Trophoblast cell (in vitro differentiated cells and primary cell): Measurements from ENCODE around the gene ZNF107.

Experiments used
- DNase-seq, 2 donors: peaks; one replicate each; pipeline ENCODE4 v3.0.0-alpha.2; 2016
- H2AFZ ChIP-seq: 2 replicates; pipeline ENCODE4 v1.6.1; 2013; ENCODE audit warnings: low read length, moderate library complexity, mild to moderate bottlenecking; ENCODE audit not compliant: insufficient read depth, poor library complexity
- H2AK5ac ChIP-seq: 2 replicates; pipeline ENCODE4 v1.6.1; 2013; ENCODE audit warnings: mild to moderate bottlenecking, low read length
- H2BK120ac ChIP-seq: 2 replicates; pipeline ENCODE4 v1.6.1; 2013; ENCODE audit warnings: low read length, mild to moderate bottlenecking, moderate library complexity; ENCODE audit not compliant: insufficient read depth, poor library complexity
- H2BK12ac ChIP-seq: 2 replicates; pipeline ENCODE4 v1.6.1; 2013; ENCODE audit warnings: mild to moderate bottlenecking, low read length, moderate library complexity
- H2BK5ac ChIP-seq: 2 replicates; pipeline ENCODE4 v1.6.1; 2013; ENCODE audit warnings: low read length, low read depth, moderate library complexity, mild to moderate bottlenecking; ENCODE audit not compliant: poor library complexity
- H3K14ac ChIP-seq: 2 replicates; pipeline ENCODE4 v1.6.1; 2013; ENCODE audit warnings: mild to moderate bottlenecking, low read length
- H3K18ac ChIP-seq: 2 replicates; pipeline ENCODE4 v1.6.1; 2013; ENCODE audit warnings: mild to moderate bottlenecking, low read length
- H3K23ac ChIP-seq: 2 replicates; pipeline ENCODE4 v1.6.1; 2013; ENCODE audit warnings: low read length
- H3K27ac ChIP-seq: 2 replicates; pipeline ENCODE4 v1.5.1; 2013; ENCODE audit warnings: low read depth, mild to moderate bottlenecking, inconsistent platforms, low read length, moderate library complexity
- H3K27me3 ChIP-seq: 2 replicates; pipeline ENCODE4 v1.6.1; 2013; ENCODE audit warnings: inconsistent platforms, mild to moderate bottlenecking, low read length, moderate library complexity; ENCODE audit not compliant: insufficient read depth
- H3K36me3 ChIP-seq, 2 experiments: 1 replicate in 1 of 2; 2 replicates in 1 of 2; pipeline ENCODE4 v1.6.1; 2013; ENCODE audit warnings: low read length in 2 of 2, mild to moderate bottlenecking in 2 of 2, moderate library complexity in 1 of 2; ENCODE audit not compliant: insufficient read depth in 2 of 2, control insufficient read depth in 1 of 2
- H3K4ac ChIP-seq: 2 replicates; pipeline ENCODE4 v1.6.1; 2013; ENCODE audit warnings: low read depth, mild to moderate bottlenecking, low read length, moderate library complexity
- H3K4me1 ChIP-seq, 2 experiments: 1 replicate in 1 of 2; 2 replicates in 1 of 2; pipeline ENCODE4 v1.6.1; 2013; ENCODE audit warnings: low read length in 2 of 2, mild to moderate bottlenecking in 2 of 2, moderate library complexity in 1 of 2; ENCODE audit not compliant: insufficient read depth in 2 of 2, control insufficient read depth in 1 of 2
- H3K4me2 ChIP-seq: 2 replicates; pipeline ENCODE4 v1.6.1; 2013; ENCODE audit warnings: inconsistent platforms, mild to moderate bottlenecking, low read length, moderate library complexity
- H3K4me3 ChIP-seq: 2 replicates; pipeline ENCODE4 v1.5.1; 2013; ENCODE audit warnings: mild to moderate bottlenecking, low read depth, low read length, inconsistent platforms
- H3K79me1 ChIP-seq: one replicate; pipeline ENCODE4 v1.6.1; 2013; ENCODE audit warnings: low read length
- H3K79me2 ChIP-seq: 2 replicates; pipeline ENCODE4 v1.6.1; 2013; ENCODE audit warnings: low read length, mild to moderate bottlenecking; ENCODE audit not compliant: control insufficient read depth, insufficient read depth, poor library complexity
- H3K9ac ChIP-seq: 2 replicates; pipeline ENCODE4 v1.6.1; 2013; ENCODE audit warnings: mild to moderate bottlenecking, low read length
- H3K9me3 ChIP-seq: 2 replicates; pipeline ENCODE4 v1.6.1; 2013; ENCODE audit warnings: low read depth, mild to moderate bottlenecking, control low read depth, inconsistent platforms, low read length; ENCODE audit not compliant: insufficient read depth
- H4K12ac ChIP-seq: 2 replicates; pipeline ENCODE4 v1.6.1; 2013; ENCODE audit warnings: low read depth, mild to moderate bottlenecking, low read length, moderate library complexity
- H4K8ac ChIP-seq: 2 replicates; pipeline ENCODE4 v1.6.1; 2013; ENCODE audit warnings: low read depth, mild to moderate bottlenecking, low read length, moderate library complexity
- H4K91ac ChIP-seq: one replicate; pipeline ENCODE4 v1.6.1; 2013; ENCODE audit warnings: low read depth, mild to moderate bottlenecking, low read length, moderate library complexity
- WGBS: extraction: QIAGEN DNeasy Blood & Tissue Kit; methylation state at CpG from one replicate; pipeline ENCODE4 v1.1.7; 2013; ENCODE audit warnings: missing lambda C conversion rate; ENCODE audit not compliant: insufficient read length, insufficient coverage; ENCODE audit errors: extremely low coverage; 5-methylcytosine and 5-hydroxymethylcytosine counted together

Gene ZNF107

GRCh38 chr7:64625114-64626082, 40.5 kb upstream of the ZNF107 start:
- H3K27me3 ChIP-seq: no peaks in the 10 kb centered on the region
- H2BK120ac ChIP-seq: no peak overlapping the region
- no peak overlapping the region for H3K18ac ChIP-seq
- H3K4me3 ChIP-seq: no peak overlapping the region
- H4K91ac ChIP-seq: no peak overlapping the region
- no peak overlapping the region for H3K27ac ChIP-seq
- no peak overlapping the region for H3K23ac ChIP-seq
- H3K79me2 ChIP-seq: no peaks in the 10 kb centered on the region
- peak in 1 of 2 donors; percentile 47 for DNase-seq
- no peak overlapping the region for H4K8ac ChIP-seq
- no peak overlapping the region for H3K9ac ChIP-seq
- H4K12ac ChIP-seq: no peak overlapping the region
- no CpG with 5 or more reads among the region's 12 CpGs for WGBS
- no peak overlapping the region for H3K14ac ChIP-seq
- H3K79me1 ChIP-seq: no peaks in the 10 kb centered on the region
- H2AFZ ChIP-seq: no peak overlapping the region
- H3K4me1 ChIP-seq: no peaks in the 10 kb centered on the region
- no peak overlapping the region for H2BK12ac ChIP-seq
- no peaks in the 10 kb centered on the region for H3K36me3 ChIP-seq
- H2AK5ac ChIP-seq: no peak overlapping the region
- H2BK5ac ChIP-seq: no peak overlapping the region
- no peak overlapping the region for H3K4ac ChIP-seq
- H3K9me3 ChIP-seq: peaks cover 10% of the 10 kb centered on the region
- H3K4me2 ChIP-seq: no peak overlapping the region

GRCh38 chr7:64626083-64626469, 39.9 kb upstream of the ZNF107 start:
- Histone ChIP-seq H2AFZ (no peak overlapping the region), H3K27ac (no peak overlapping the region), H4K8ac (no peak overlapping the region), H4K12ac (no peak overlapping the region), H3K18ac (no peak overlapping the region), H2AK5ac (no peak overlapping the region), H3K23ac (no peak overlapping the region), H3K36me3 (no peaks in the 10 kb centered on the region), H3K4me1 (no peaks in the 10 kb centered on the region), H2BK12ac (no peak overlapping the region), H3K4me3 (no peak overlapping the region), H3K9me3 (peaks cover 12% of the 10 kb centered on the region), H3K4me2 (no peak overlapping the region), H4K91ac (no peak overlapping the region), H3K79me1 (no peaks in the 10 kb centered on the region), H3K79me2 (no peaks in the 10 kb centered on the region), H3K9ac (no peak overlapping the region), H3K4ac (no peak overlapping the region), H3K14ac (no peak overlapping the region), H2BK5ac (no peak overlapping the region), H3K27me3 (no peaks in the 10 kb centered on the region), H2BK120ac (no peak overlapping the region)
- DNase-seq: no peak
- no CpG with 5 or more reads among the region's 5 CpGs for WGBS

GRCh38 chr7:64626557-64626956, 39.4 kb upstream of the ZNF107 start:
- Histone ChIP-seq H3K18ac (no peak overlapping the region), H2BK5ac (no peak overlapping the region), H3K79me1 (no peaks in the 10 kb centered on the region), H3K23ac (no peak overlapping the region), H3K27ac (no peak overlapping the region), H3K9me3 (peaks cover 14% of the 10 kb centered on the region), H2BK120ac (no peak overlapping the region), H3K4ac (no peak overlapping the region), H3K27me3 (no peaks in the 10 kb centered on the region), H2AK5ac (no peak overlapping the region), H4K12ac (no peak overlapping the region), H3K4me2 (no peak overlapping the region), H3K9ac (no peak overlapping the region), H3K79me2 (no peaks in the 10 kb centered on the region), H3K36me3 (no peaks in the 10 kb centered on the region), H2BK12ac (no peak overlapping the region), H4K8ac (no peak overlapping the region), H4K91ac (no peak overlapping the region), H2AFZ (no peak overlapping the region), H3K4me3 (no peak overlapping the region), H3K14ac (no peak overlapping the region), H3K4me1 (no peaks in the 10 kb centered on the region)
- WGBS: no CpG with 5 or more reads among the region's 2 CpGs
- no peak for DNase-seq

GRCh38 chr7:64628192-64628591, 37.7 kb upstream of the ZNF107 start:
- Histone ChIP-seq H3K4ac (no peak overlapping the region), H3K18ac (no peak overlapping the region), H4K12ac (no peak overlapping the region), H2BK12ac (no peak overlapping the region), H3K4me2 (no peak overlapping the region), H3K9me3 (peaks cover 16% of the 10 kb centered on the region), H2BK5ac (no peak overlapping the region), H2AFZ (no peak overlapping the region), H2AK5ac (no peak overlapping the region), H3K9ac (no peak overlapping the region), H3K4me1 (no peaks in the 10 kb centered on the region), H2BK120ac (no peak overlapping the region), H3K27me3 (no peaks in the 10 kb centered on the region), H3K4me3 (no peak overlapping the region), H3K79me1 (no peaks in the 10 kb centered on the region), H3K79me2 (no peaks in the 10 kb centered on the region), H3K36me3 (no peaks in the 10 kb centered on the region), H4K91ac (no peak overlapping the region), H3K23ac (no peak overlapping the region), H3K14ac (no peak overlapping the region), H4K8ac (no peak overlapping the region), H3K27ac (no peak overlapping the region)
- peak; percentile 54 to 72 for DNase-seq
